Measurements from ENCODE around the gene SMIM36.

The SMIM36 gene

DNA sequence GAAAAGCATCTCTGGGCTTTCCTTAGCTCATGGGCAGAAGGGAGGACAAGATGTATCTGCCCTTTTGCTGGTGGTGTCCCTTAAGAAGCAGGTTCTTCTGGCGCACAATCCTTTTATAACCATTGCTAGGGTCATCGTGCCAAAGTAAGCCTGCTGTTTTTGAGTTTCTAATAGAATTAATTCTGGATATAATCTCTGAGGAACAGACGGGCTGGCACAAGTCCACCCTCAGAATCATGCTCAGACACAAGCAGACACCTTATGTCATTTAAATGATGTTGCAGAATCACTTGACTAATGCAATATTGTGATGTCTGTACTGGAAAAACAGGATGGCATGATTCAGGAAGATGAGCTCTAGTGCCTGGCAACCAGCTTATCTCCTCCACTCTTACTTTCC lies 70.9 kb downstream of the SMIM36 start:
- intact Hi-C loops (cut with DNase I; ENCODE audit: low total_unique reads): no loop called here
- TF ChIP-seq, protein P1, sequence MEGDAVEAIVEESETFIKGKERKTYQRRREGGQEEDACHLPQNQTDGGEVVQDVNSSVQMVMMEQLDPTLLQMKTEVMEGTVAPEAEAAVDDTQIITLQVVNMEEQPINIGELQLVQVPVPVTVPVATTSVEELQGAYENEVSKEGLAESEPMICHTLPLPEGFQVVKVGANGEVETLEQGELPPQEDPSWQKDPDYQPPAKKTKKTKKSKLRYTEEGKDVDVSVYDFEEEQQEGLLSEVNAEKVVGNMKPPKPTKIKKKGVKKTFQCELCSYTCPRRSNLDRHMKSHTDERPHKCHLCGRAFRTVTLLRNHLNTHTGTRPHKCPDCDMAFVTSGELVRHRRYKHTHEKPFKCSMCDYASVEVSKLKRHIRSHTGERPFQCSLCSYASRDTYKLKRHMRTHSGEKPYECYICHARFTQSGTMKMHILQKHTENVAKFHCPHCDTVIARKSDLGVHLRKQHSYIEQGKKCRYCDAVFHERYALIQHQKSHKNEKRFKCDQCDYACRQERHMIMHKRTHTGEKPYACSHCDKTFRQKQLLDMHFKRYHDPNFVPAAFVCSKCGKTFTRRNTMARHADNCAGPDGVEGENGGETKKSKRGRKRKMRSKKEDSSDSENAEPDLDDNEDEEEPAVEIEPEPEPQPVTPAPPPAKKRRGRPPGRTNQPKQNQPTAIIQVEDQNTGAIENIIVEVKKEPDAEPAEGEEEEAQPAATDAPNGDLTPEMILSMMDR (IDR thresholded peaks at IDR 0.05): no peak
- Histone ChIP-seq H3K4me1 (no peaks in the 10 kb centered on the region), H3K36me3 (no peaks in the 10 kb centered on the region), H3K27me3 (no peaks in the 10 kb centered on the region), H3K4me3 (no peak overlapping the region), H3K9me3 (no peaks in the 10 kb centered on the region), H3K27ac (no peak overlapping the region)
- DNase-seq: no peak

- no peak overlapping the region for H3K4me3 ChIP-seq
- no peaks in the 10 kb centered on the region for H3K36me3 ChIP-seq
- TF ChIP-seq, protein P1 (IDR thresholded peaks at IDR 0.05): no peak
- no peak for DNase-seq
- no peak overlapping the region for H3K27ac ChIP-seq
- intact Hi-C loops (cut with DNase I; ENCODE audit: low total_unique reads): no loop called here
- H3K9me3 ChIP-seq: no peaks in the 10 kb centered on the region
- H3K4me1 ChIP-seq: peaks cover 0 to 6% (median 0%) of the 10 kb centered on the region in 4 donors
- H3K27me3 ChIP-seq: no peaks in the 10 kb centered on the region
These were observed 74.1 kb downstream of the SMIM36 start for GRCh38 chr17:55437159-55437605.

DNA sequence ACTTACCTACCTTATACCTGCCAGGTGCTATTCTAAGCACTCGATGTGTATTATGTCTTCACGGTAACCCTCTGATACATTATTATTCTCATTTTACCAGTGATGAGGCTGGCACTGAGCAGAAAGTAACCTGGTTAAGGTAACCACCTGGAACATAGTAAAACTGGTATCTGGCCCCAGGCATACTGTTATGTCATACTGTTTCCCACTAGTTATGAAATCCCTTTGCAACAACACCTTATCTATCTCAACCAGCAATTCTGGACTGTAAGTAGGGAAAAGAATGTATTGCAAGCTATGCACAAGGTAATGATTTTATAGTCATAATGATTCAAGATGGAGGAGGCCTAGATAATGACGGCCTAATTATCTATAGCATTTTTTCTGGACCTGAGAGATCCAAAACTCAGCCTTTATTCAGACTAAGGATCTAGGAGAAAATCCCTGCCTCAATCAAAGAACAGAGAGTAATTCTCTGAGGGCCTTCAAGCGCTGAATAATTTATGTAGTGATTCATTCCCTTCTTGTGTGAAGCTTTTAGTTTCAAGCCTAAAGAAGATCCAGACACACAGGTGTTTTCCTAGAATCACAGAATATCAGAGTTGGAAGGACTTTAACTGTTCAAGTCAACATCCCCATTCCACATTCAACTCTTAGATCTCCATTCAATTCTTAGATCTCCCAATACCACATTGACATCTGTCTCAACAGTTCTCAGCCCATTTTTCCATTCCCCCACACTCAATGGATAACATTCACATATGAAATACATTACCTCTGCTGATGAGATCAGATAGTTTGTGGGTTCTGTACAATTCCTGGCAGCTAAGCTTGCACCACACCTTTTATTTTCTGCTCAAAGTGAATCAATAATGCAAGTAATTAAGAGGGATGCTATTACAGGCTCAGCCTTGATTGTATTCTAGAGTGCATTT lies 74.8 kb downstream of the SMIM36 start:
- TF ChIP-seq, protein P1 (IDR thresholded peaks at IDR 0.05): no peak
- Histone ChIP-seq H3K4me1 (peaks cover 0 to 6% (median 0%) of the 10 kb centered on the region in 4 donors), H3K9me3 (no peaks in the 10 kb centered on the region), H3K4me3 (no peak overlapping the region), H3K27me3 (no peaks in the 10 kb centered on the region), H3K27ac (no peak overlapping the region), H3K36me3 (no peaks in the 10 kb centered on the region)
- DNase-seq: no peak
- intact Hi-C loops (cut with DNase I; ENCODE audit: low total_unique reads): no loop called here

DNA sequence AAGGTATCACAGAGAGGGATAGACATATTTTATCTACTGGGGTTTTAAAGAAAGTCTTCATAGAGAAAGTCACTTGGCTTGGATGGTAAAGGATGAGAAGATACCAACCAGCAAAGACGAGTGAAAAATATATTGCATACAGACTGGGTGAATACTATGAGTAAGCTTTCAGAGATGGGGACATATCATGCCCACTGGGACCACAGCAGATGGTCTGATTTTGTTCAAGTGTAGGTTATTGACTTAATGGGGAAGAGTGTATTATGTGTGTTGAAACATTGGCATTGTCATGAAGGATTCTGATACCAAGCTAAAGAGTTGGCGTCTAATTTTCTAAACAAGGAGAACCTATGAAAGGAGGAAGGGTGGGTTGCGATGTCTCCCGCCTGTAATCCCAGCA lies 75.8 kb downstream of the SMIM36 start:
- H3K4me3 ChIP-seq: no peak overlapping the region
- TF ChIP-seq, protein P1 (IDR thresholded peaks at IDR 0.05): no peak
- no peaks in the 10 kb centered on the region for H3K27me3 ChIP-seq
- no peaks in the 10 kb centered on the region for H3K9me3 ChIP-seq
- intact Hi-C loops (cut with DNase I; ENCODE audit: low total_unique reads): no loop called here
- DNase-seq: no peak
- H3K36me3 ChIP-seq: no peaks in the 10 kb centered on the region
- H3K27ac ChIP-seq: no peak overlapping the region
- H3K4me1 ChIP-seq: peaks cover 0 to 6% (median 0%) of the 10 kb centered on the region in 4 donors

- Histone ChIP-seq H3K36me3 (no peaks in the 10 kb centered on the region), H3K9me3 (no peaks in the 10 kb centered on the region), H3K27ac (no peak overlapping the region), H3K27me3 (no peaks in the 10 kb centered on the region), H3K4me1 (peaks cover 0 to 6% (median 0%) of the 10 kb centered on the region in 4 donors), H3K4me3 (no peak overlapping the region)
- no peak for DNase-seq
- TF ChIP-seq, protein P1 (IDR thresholded peaks at IDR 0.05): no peak
- intact Hi-C loops (cut with DNase I; ENCODE audit: low total_unique reads): no loop called here
These were observed 76.5 kb downstream of the SMIM36 start for GRCh38 chr17:55434721-55435120.
